G401 (cell line): ENCODE measurements around the gene SLC1A1. TPM values are rescaled to one million over a fixed set of nuclear protein-coding genes. Genes with fewer than 3 reads are reported as not detected.

Experiments used
- DNase-seq: peaks from one replicate; pipeline ENCODE4 v3.0.0-alpha.2; 2015; ENCODE audit warnings: low spot score
- in situ Hi-C: cut with HindIII; loops from 2 replicates; pipeline ENCODE4 v1.10.0; 2016; ENCODE audit warnings: low sequenced_read_pairs, mixed read lengths
- total RNA-seq: library from RNA; depleted of rRNA; stranded (reverse); fragments of >200 nt; shearing (Covaris generic); gene quantifications from 2 replicates; pipeline ENCODE4 v1.2.3, GENCODE V29; 2014; rRNA removed

SLC1A1 gene
- 1.8 and 2.6 TPM in 2 replicates for total RNA-seq

GRCh38 chr9:4489919-4490704 lies at the start of gene SLC1A1:
Gene SLC1A1 (plus strand): TSS chr9:4490468. CDS start chr9:4490680, 212 bp downstream.
- DNase-seq = peak; percentile 73
- in situ Hi-C loops = no loop called here

GRCh38 chr9:4442806-4443205 lies 47.5 kb upstream of the SLC1A1 start:
- in situ Hi-C loops = no loop called here
- no peak for DNase-seq

GRCh38 chr9:4443439-4443838 lies 46.8 kb upstream of the SLC1A1 start:
- DNase-seq = no peak

GRCh38 chr9:4461437-4461836 lies 28.8 kb upstream of the SLC1A1 start:
- in situ Hi-C loops = no loop called here
- DNase-seq = no peak

More at GRCh38 chr9:4443439-4443838, 46.8 kb upstream of the SLC1A1 start:
- in situ Hi-C loops = no loop called here

- in situ Hi-C loops = no loop called here
- DNase-seq = no peak
These were observed 26.4 kb upstream of the SLC1A1 start for GRCh38 chr9:4463824-4464223.

- DNase-seq = no peak
- in situ Hi-C loops = no loop called here
These were observed 25.3 kb upstream of the SLC1A1 start for GRCh38 chr9:4464911-4465513.

GRCh38 chr9:4465910-4466309 lies 24.4 kb upstream of the SLC1A1 start:
- in situ Hi-C loops = no loop called here
- no peak for DNase-seq

- in situ Hi-C loops = no loop called here
- no peak for DNase-seq
These were observed 15.0 kb upstream of the SLC1A1 start for GRCh38 chr9:4475301-4475700.

GRCh38 chr9:4486176-4486575 lies 4.1 kb upstream of the SLC1A1 start:
- in situ Hi-C loops = no loop called here
- DNase-seq = no peak

- in situ Hi-C loops = no loop called here
- DNase-seq = peak; percentile 46
These were observed 728 bp upstream of the SLC1A1 start for GRCh38 chr9:4489562-4489918.

- DNase-seq = peak; percentile 59
- in situ Hi-C loops = no loop called here
These were observed 697 bp downstream of the SLC1A1 start for GRCh38 chr9:4490705-4491625.

- in situ Hi-C loops = no loop called here
These were observed 1.3 kb downstream of the SLC1A1 start for GRCh38 chr9:4491626-4491975.

GRCh38 chr9:4494332-4494731 lies 4.1 kb downstream of the SLC1A1 start:
- DNase-seq = no peak
- in situ Hi-C loops = no loop called here

More at GRCh38 chr9:4491626-4491975, 1.3 kb downstream of the SLC1A1 start:
- DNase-seq = no peak

GRCh38 chr9:4494806-4495205 lies 4.5 kb downstream of the SLC1A1 start:
- in situ Hi-C loops = no loop called here

GRCh38 chr9:4495537-4495936 lies 5.3 kb downstream of the SLC1A1 start:
- in situ Hi-C loops = no loop called here
- DNase-seq = peak; percentile 8

More at GRCh38 chr9:4494806-4495205, 4.5 kb downstream of the SLC1A1 start:
- no peak for DNase-seq

- in situ Hi-C loops = no loop called here
- no peak for DNase-seq
These were observed 6.2 kb downstream of the SLC1A1 start for GRCh38 chr9:4496497-4496896.

GRCh38 chr9:4497395-4497794 lies 7.1 kb downstream of the SLC1A1 start:
- in situ Hi-C loops = no loop called here

GRCh38 chr9:4497855-4498254 lies 7.6 kb downstream of the SLC1A1 start:
- no peak for DNase-seq
- in situ Hi-C loops = no loop called here

More at GRCh38 chr9:4497395-4497794, 7.1 kb downstream of the SLC1A1 start:
- no peak for DNase-seq

- DNase-seq = peak; percentile 54
- in situ Hi-C loops = no loop called here
These were observed 9.6 kb downstream of the SLC1A1 start for GRCh38 chr9:4499917-4500316.

- DNase-seq = no peak
- in situ Hi-C loops = no loop called here
These were observed 10.9 kb downstream of the SLC1A1 start for GRCh38 chr9:4501147-4501507.
